ENCODE results near the gene TLE4. TPM values are rescaled to one million over a fixed set of nuclear protein-coding genes. Genes with fewer than 3 reads are reported as not detected.
"Not testable (repeated sequence)": the region's sequence is repeated elsewhere in the genome, so short reads cannot be mapped to it uniquely, and the experiment has no call there.

The TLE4 gene
- total RNA-seq, 2 experiments from 2014 or later: 125 to 136 TPM

GRCh38 chr9:79744521-79744920, 172.8 kb downstream of the TLE4 start:
- ChIA-PET POLR2A (no interaction called here), CTCF (no interaction called here)
- ATAC-seq (ENCODE audit: poor library complexity) (no peak), DNase-seq (no peak)
- H3K27me3 Mint-ChIP-seq: no peaks in the 10 kb centered on the region
- H3K4me3 Mint-ChIP-seq: no peak overlapping the region
- H3K9me3 ChIP-seq (ENCODE audit: control insufficient read depth in 1 of 2, insufficient read depth in 1 of 2, low read length in 2 of 2): no peaks in the 10 kb centered on the region
- intact Hi-C loops (cut with DNase I, micrococcal nuclease): no loop called here
- H3K27ac ChIP-seq (ENCODE audit: low read depth in 1 of 2, low read length in 2 of 2): no peak overlapping the region
- no peak for TF ChIP-seq CTCF (IDR thresholded peaks at IDR 0.05)
- no peaks in the 10 kb centered on the region for H3K4me1 Mint-ChIP-seq (ENCODE audit: low read depth)
- H3K27me3 ChIP-seq (ENCODE audit: control insufficient read depth in 1 of 2, insufficient read depth in 2 of 2, low read length in 2 of 2): no peaks in the 10 kb centered on the region
- no peaks in the 10 kb centered on the region for H3K36me3 Mint-ChIP-seq (ENCODE audit: low read depth)
- no peaks in the 10 kb centered on the region for H3K4me1 ChIP-seq (ENCODE audit: insufficient read depth, low read length)
- no peak overlapping the region for H3K27ac Mint-ChIP-seq
- no peaks in the 10 kb centered on the region for H3K36me3 ChIP-seq (ENCODE audit: insufficient read depth, low read length)
- peaks cover 4% of the 10 kb centered on the region for H3K9me3 Mint-ChIP-seq
- H3K4me3 ChIP-seq (ENCODE audit: low read length): no peak overlapping the region

GRCh38 chr9:79745752-79746336, 174.1 kb downstream of the TLE4 start:
- no peaks in the 10 kb centered on the region for H3K9me3 ChIP-seq (ENCODE audit: control insufficient read depth in 1 of 2, insufficient read depth in 1 of 2, low read length in 2 of 2)
- no peaks in the 10 kb centered on the region for H3K4me1 Mint-ChIP-seq (ENCODE audit: low read depth)
- no peaks in the 10 kb centered on the region for H3K27me3 ChIP-seq (ENCODE audit: control insufficient read depth in 1 of 2, insufficient read depth in 2 of 2, low read length in 2 of 2)
- H3K9me3 Mint-ChIP-seq: peaks cover 4% of the 10 kb centered on the region
- H3K36me3 ChIP-seq (ENCODE audit: insufficient read depth, low read length): no peaks in the 10 kb centered on the region
- H3K27ac Mint-ChIP-seq: no peak overlapping the region
- ATAC-seq (ENCODE audit: poor library complexity) (no peak), DNase-seq (no peak)
- H3K27me3 Mint-ChIP-seq: no peaks in the 10 kb centered on the region
- ChIA-PET CTCF (no interaction called here), POLR2A (no interaction called here)
- H3K4me3 Mint-ChIP-seq: no peak overlapping the region
- no peak overlapping the region for H3K27ac ChIP-seq (ENCODE audit: low read depth in 1 of 2, low read length in 2 of 2)
- H3K4me3 ChIP-seq (ENCODE audit: low read length): no peak overlapping the region
- H3K4me1 ChIP-seq (ENCODE audit: insufficient read depth, low read length): no peaks in the 10 kb centered on the region
- no peaks in the 10 kb centered on the region for H3K36me3 Mint-ChIP-seq (ENCODE audit: low read depth)
- TF ChIP-seq CTCF (IDR thresholded peaks at IDR 0.05): no peak
- intact Hi-C loops (cut with DNase I, micrococcal nuclease): no loop called here

GRCh38 chr9:79751895-79752466, 180.2 kb downstream of the TLE4 start:
- H3K27me3 ChIP-seq (ENCODE audit: control insufficient read depth in 1 of 2, insufficient read depth in 2 of 2, low read length in 2 of 2); ATAC-seq (ENCODE audit: poor library complexity); H3K36me3 ChIP-seq (ENCODE audit: insufficient read depth, low read length); H3K36me3 Mint-ChIP-seq (ENCODE audit: low read depth); H3K27ac Mint-ChIP-seq; CTCF ChIA-PET; intact Hi-C loops (cut with DNase I, micrococcal nuclease); H3K27ac ChIP-seq (ENCODE audit: low read depth in 1 of 2, low read length in 2 of 2); H3K9me3 Mint-ChIP-seq; H3K27me3 Mint-ChIP-seq; DNase-seq; H3K4me1 Mint-ChIP-seq (ENCODE audit: low read depth); H3K4me3 ChIP-seq (ENCODE audit: low read length); H3K4me3 Mint-ChIP-seq; H3K4me1 ChIP-seq (ENCODE audit: insufficient read depth, low read length): not testable (repeated sequence)
- H3K9me3 ChIP-seq (ENCODE audit: control insufficient read depth in 1 of 2, insufficient read depth in 1 of 2, low read length in 2 of 2): peaks cover 8 to 10% of the 10 kb centered on the region in 2 experiments
- POLR2A ChIA-PET: interaction anchor here (0.7 kb wide), 1 partner anchor 132 kb away, joined by 3 read pairs; no protein-coding TSS in a partner anchor

GRCh38 chr9:79756414-79756813, 184.6 kb downstream of the TLE4 start:
- Histone ChIP-seq H3K4me3 (ENCODE audit: low read length) (no peak overlapping the region), H3K27ac (ENCODE audit: low read depth in 1 of 2, low read length in 2 of 2) (no peak overlapping the region), H3K9me3 (ENCODE audit: control insufficient read depth in 1 of 2, insufficient read depth in 1 of 2, low read length in 2 of 2) (peaks cover 7 to 10% of the 10 kb centered on the region in 2 experiments), H3K36me3 (ENCODE audit: insufficient read depth, low read length) (no peaks in the 10 kb centered on the region), H3K4me1 (ENCODE audit: insufficient read depth, low read length) (no peaks in the 10 kb centered on the region), H3K27me3 (ENCODE audit: control insufficient read depth in 1 of 2, insufficient read depth in 2 of 2, low read length in 2 of 2) (no peaks in the 10 kb centered on the region)
- CTCF ChIA-PET: no interaction called here
- Mint-ChIP-seq H3K9me3 (peaks cover 4% of the 10 kb centered on the region), H3K27ac (no peak overlapping the region), H3K36me3 (ENCODE audit: low read depth) (peaks cover 4% of the 10 kb centered on the region), H3K4me1 (ENCODE audit: low read depth) (no peaks in the 10 kb centered on the region), H3K4me3 (no peak overlapping the region), H3K27me3 (no peaks in the 10 kb centered on the region)
- no peak for TF ChIP-seq CTCF (IDR thresholded peaks at IDR 0.05)
- DNase-seq (no peak), ATAC-seq (ENCODE audit: poor library complexity) (no peak)
- POLR2A ChIA-PET: no interaction called here
- intact Hi-C loops (cut with DNase I, micrococcal nuclease): no loop called here

Measured in CD4-positive, alpha-beta T cell (primary cell).